Measurements from ENCODE around the gene FXYD7.
"Not testable (repeated sequence)": the region's sequence is repeated elsewhere in the genome, so short reads cannot be mapped to it uniquely, and the experiment has no call there.

Gene FXYD7

GRCh38 chr19:35143231-35143715, at the start of gene FXYD7:
Gene FXYD7 (plus strand): TSS chr19:35143255. CDS start chr19:35143334, 79 bp downstream.
- no peak for DNase-seq (ENCODE audit: low read depth in 2 of 2)

DNA sequence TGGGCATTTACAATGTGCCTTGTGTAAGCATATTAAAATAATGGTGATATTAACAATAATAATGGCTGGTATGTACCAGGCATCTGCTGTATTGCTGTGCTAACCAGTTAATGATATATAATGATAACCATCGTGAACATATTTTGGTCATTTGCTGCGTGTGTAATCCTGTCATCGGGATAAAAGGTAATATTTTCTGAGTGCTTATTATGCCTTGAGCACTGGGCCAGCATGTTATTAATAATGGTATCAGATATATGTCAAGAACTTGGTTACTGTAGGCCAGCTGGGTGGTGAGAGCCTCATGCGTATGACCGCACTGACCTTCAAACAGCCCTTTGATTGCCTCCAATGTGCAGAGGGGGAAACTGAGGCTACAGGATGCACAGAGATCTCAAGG, 49.6 kb upstream of the FXYD7 start:
- no peak for DNase-seq (ENCODE audit: low read depth in 2 of 2)

- DNase-seq (ENCODE audit: low read depth in 2 of 2), result no peak
These were observed 49.0 kb upstream of the FXYD7 start for GRCh38 chr19:35093941-35094647.

GRCh38 chr19:35094656-35095055, 48.4 kb upstream of the FXYD7 start:
- no peak for DNase-seq (ENCODE audit: low read depth in 2 of 2)

GRCh38 chr19:35095667-35096368, 47.2 kb upstream of the FXYD7 start:
- no peak for DNase-seq (ENCODE audit: low read depth in 2 of 2)

DNA sequence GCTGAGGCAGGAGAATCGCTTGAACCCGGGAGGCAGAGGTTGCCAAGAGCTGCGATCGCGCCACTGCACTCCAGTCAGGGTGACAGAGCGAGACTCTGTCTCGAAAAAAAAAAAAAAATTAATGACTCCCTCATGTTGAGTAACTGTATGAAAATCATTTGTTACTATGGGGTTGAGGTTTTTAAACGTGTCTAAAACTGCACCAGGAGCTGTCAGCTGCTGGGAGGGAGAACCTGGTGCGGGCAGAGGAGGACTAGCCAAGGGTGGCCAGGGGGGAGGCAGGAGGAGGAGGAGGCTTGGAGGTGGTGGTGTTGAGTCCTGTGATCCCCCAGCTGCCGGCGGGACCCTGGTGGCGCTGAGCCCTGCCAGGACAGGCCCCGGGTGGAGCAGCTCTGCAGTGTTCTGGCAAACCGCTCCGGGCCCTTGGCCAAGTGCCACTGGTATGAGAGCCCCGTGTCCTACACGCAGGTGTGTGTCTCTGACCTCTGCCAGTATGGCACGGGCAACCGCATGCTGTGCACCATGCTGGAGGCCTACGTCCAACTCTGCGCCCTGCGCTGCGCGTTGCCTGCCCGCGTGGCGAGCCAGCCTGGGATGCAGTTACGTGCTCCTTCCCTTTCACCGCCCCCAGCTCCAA, 44.5 kb upstream of the FXYD7 start:
- DNase-seq (ENCODE audit: low read depth in 2 of 2), result no peak

DNA sequence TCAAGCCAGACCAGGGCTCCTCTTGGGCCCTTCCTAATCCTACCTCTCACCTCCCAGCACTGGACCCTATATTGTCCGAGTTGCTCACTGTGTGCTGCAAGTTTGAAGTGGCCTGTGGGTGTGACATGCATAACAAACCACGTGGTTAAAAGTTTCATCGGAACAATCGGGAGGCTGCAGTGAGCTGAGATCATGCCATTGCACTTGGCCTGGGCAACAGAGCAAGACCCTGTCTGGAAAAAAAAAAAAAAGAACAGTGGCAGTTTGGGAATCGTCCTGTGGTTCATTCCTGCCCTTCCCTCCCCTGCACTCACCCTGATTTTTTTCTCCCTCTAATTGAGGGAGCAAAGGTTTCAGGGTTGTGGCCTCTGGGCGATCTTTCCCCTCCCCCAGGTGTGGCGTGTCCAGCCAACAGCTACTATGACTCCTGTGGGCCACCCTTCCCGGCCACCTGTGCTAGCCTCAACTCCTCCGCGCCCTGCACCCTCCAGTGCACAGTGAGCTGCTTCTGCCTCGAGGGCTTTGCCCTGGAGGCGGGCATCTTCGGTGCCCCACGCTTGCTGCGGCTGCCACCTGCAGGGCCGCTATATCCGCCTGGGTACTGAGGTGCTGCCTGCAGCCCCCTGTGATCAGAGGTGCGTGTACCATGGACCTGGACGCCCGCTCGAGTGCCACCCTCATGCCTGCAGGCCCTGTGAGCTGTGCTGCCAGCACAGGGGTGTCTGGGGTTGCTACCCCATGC, 43.7 kb upstream of the FXYD7 start:
- DNase-seq (ENCODE audit: low read depth in 2 of 2), result no peak

DNA sequence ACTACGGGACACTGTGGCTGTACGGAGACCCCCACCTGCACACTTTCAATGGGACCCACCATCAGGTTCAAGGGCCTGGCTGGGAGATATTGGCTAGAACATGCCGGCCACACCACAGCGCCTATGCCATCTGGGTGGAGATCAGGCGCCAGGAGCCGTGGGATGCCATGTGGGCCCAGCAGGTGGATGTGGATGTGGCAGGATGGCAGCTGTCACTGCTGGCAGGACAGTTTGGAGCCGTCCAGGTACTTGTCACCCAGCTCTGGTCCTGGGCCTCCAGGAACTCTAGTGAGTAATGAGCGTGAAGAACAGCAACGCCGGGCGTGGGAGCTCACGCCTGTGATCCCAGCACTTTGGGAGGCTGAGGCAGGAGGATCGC, 43.2 kb upstream of the FXYD7 start:
- DNase-seq (ENCODE audit: low read depth in 2 of 2), result no peak

- DNase-seq (ENCODE audit: low read depth in 2 of 2), result no peak
These were observed 42.2 kb upstream of the FXYD7 start for GRCh38 chr19:35100588-35101533.

DNA sequence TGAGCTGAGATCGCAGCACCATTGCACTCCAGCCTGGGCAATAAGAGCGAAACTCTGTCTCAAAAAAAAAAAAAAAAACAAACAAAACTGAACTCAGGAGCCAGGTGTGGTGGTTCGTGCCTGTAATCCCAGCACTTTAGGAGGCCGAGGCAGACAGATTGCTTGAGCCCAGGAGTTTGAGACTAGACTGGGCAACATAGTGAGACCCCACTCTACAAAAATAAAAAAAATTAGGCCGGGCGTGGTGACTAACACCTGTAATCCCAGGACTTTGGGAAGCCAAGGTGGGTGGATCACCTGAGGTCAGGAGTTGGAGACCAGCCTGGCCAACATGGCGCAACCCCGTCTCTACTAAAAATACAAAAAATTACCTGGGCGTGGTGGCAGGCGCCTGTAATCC, 41.1 kb upstream of the FXYD7 start:
- DNase-seq (ENCODE audit: low read depth in 2 of 2), result not testable (repeated sequence)

- DNase-seq (ENCODE audit: low read depth in 2 of 2), result not testable (repeated sequence)
These were observed 39.4 kb upstream of the FXYD7 start for GRCh38 chr19:35103614-35104013.

GRCh38 chr19:35104361-35104760, 38.7 kb upstream of the FXYD7 start:
- no peak for DNase-seq (ENCODE audit: low read depth in 2 of 2)

- DNase-seq (ENCODE audit: low read depth in 2 of 2), result no peak
These were observed 38.0 kb upstream of the FXYD7 start for GRCh38 chr19:35105047-35105410.

- DNase-seq (ENCODE audit: low read depth in 2 of 2), result no peak
These were observed 37.4 kb upstream of the FXYD7 start for GRCh38 chr19:35105411-35106290.

DNA sequence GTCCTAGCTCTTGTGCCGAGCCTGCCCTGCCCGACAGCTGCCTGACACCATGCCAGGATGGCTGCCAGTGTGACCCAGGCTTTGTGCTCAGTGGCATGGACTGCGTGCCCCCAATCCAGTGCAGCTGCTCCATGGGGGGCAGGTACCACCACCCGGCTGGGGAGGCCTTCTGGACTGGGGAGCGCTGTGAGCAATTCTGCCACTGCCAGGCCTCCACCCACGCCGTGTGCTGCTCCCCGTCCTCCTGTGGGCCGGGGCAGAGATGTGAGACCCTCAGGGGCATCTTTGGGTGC, 36.8 kb upstream of the FXYD7 start:
- DNase-seq (ENCODE audit: low read depth in 2 of 2), result no peak

GRCh38 chr19:35106898-35107541, 36.0 kb upstream of the FXYD7 start:
- no peak for DNase-seq (ENCODE audit: low read depth in 2 of 2)

DNA sequence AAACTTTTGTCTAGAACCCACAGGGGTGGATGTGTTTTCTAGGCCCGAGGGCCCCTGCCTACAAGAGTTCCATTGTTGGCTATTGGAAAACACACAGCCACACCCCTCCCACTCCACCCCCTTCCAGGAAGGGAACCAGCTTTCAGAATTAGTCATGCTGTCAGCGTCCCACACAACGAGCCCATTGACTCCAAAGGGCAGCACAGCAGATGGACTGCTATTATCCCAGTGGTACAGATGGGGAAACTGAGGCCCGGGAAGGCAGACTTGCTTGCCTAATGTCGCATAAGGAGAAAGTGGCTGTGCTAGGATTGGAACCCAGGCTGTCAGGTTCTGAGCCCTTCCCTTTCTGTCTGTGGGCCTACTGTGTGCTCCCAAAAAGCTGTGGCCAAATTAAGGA, 35.5 kb upstream of the FXYD7 start:
- DNase-seq (ENCODE audit: low read depth in 2 of 2), result no peak

GRCh38 chr19:35108730-35109129, 34.3 kb upstream of the FXYD7 start:
- DNase-seq (ENCODE audit: low read depth in 2 of 2), result no peak

- no peak for DNase-seq (ENCODE audit: low read depth in 2 of 2)
These were observed 33.5 kb upstream of the FXYD7 start for GRCh38 chr19:35109395-35110112.

All from stimulated activated CD8-positive, alpha-beta memory T cell treated with anti-CD3 and anti-CD28 coated beads, Interleukin-7, amount 100 ng/mL, for 1 hour (primary cell).